KBM-7 (cell line): ENCODE data around the gene OR10G2.
"Not testable (repeated sequence)": the region's sequence is repeated elsewhere in the genome, so short reads cannot be mapped to it uniquely, and the experiment has no call there.

Source experiments
- DNase-seq: peaks from one replicate; pipeline ENCODE4 v3.0.0-alpha.2; 2015
- in situ Hi-C: fragments of 300-500 bp; cut with MboI; formaldehyde crosslinking; loops from 2 replicates; pipeline ENCODE4 v1.14.3; 2020; ENCODE audit warnings: low sequenced_read_pairs, low pct_unique_long_range_greater_than_20kb, mixed read lengths

OR10G2 gene

GRCh38 chr14:21634840-21635239 lies at the start of gene OR10G2:
OR10G2 (minus strand) TSS chr14:21634940; CDS start chr14:21634842, 98 bp downstream.
- in situ Hi-C loops = no loop called here
- no peak for DNase-seq

GRCh38 chr14:21680072-21680471 lies 45.3 kb upstream of the OR10G2 start:
- DNase-seq = no peak
- in situ Hi-C loops = no loop called here

GRCh38 chr14:21675566-21675965 lies 40.8 kb upstream of the OR10G2 start:
- in situ Hi-C loops = no loop called here
- no peak for DNase-seq

GRCh38 chr14:21673718-21674117 lies 39.0 kb upstream of the OR10G2 start, which contains the start of gene OR4E1:
OR4E1 (minus strand) TSS chr14:21673818; CDS start chr14:21670935, 2,883 bp downstream.
- in situ Hi-C loops = no loop called here
- no peak for DNase-seq

- no peak for DNase-seq
These were observed 37.4 kb upstream of the OR10G2 start for GRCh38 chr14:21672116-21672515.

GRCh38 chr14:21671371-21671770 lies 36.6 kb upstream of the OR10G2 start:
- in situ Hi-C loops = no loop called here
- no peak for DNase-seq

More at GRCh38 chr14:21672116-21672515, 37.4 kb upstream of the OR10G2 start:
- in situ Hi-C loops = no loop called here

GRCh38 chr14:21669284-21669683 lies 34.5 kb upstream of the OR10G2 start:
- in situ Hi-C loops = no loop called here
- no peak for DNase-seq

- in situ Hi-C loops = no loop called here
- DNase-seq = no peak
These were observed 33.6 kb upstream of the OR10G2 start for GRCh38 chr14:21668377-21668776.

- in situ Hi-C loops = no loop called here
These were observed 22.2 kb upstream of the OR10G2 start for GRCh38 chr14:21656980-21657379.

GRCh38 chr14:21654215-21654614 lies 19.5 kb upstream of the OR10G2 start:
- DNase-seq = no peak
- in situ Hi-C loops = no loop called here

More at GRCh38 chr14:21656980-21657379, 22.2 kb upstream of the OR10G2 start:
- no peak for DNase-seq

GRCh38 chr14:21653331-21653885 lies 18.7 kb upstream of the OR10G2 start, which contains the start of gene OR4E2:
OR4E2 (plus strand) TSS chr14:21653835; CDS start chr14:21665083, 11,248 bp downstream.
- no peak for DNase-seq
- in situ Hi-C loops = no loop called here

GRCh38 chr14:21652209-21652808 lies 17.6 kb upstream of the OR10G2 start:
- in situ Hi-C loops = no loop called here
- DNase-seq = no peak

GRCh38 chr14:21647380-21647779 lies 12.6 kb upstream of the OR10G2 start:
- in situ Hi-C loops = no loop called here
- DNase-seq = no peak

GRCh38 chr14:21643407-21643806 lies 8.7 kb upstream of the OR10G2 start:
- in situ Hi-C loops = no loop called here
- DNase-seq = no peak

- DNase-seq = no peak
- in situ Hi-C loops = no loop called here
These were observed 7.9 kb upstream of the OR10G2 start for GRCh38 chr14:21642683-21643082.

- DNase-seq = no peak
- in situ Hi-C loops = no loop called here
These were observed 3.7 kb downstream of the OR10G2 start for GRCh38 chr14:21631084-21631483.

GRCh38 chr14:21630503-21630902 lies 4.2 kb downstream of the OR10G2 start:
- in situ Hi-C loops, DNase-seq: not testable (repeated sequence)

- DNase-seq = no peak
- in situ Hi-C loops = no loop called here
These were observed 8.1 kb downstream of the OR10G2 start for GRCh38 chr14:21626491-21627230.

GRCh38 chr14:21617614-21618013 lies 17.1 kb downstream of the OR10G2 start:
- in situ Hi-C loops = no loop called here
- DNase-seq = no peak

GRCh38 chr14:21614240-21614639 lies 20.5 kb downstream of the OR10G2 start:
- in situ Hi-C loops = no loop called here
- DNase-seq = no peak
